CD8-positive, alpha-beta memory T cell (primary cell): ENCODE measurements around the gene DOCK10. TPM values are rescaled to one million over a fixed set of nuclear protein-coding genes. Genes with fewer than 3 reads are reported as not detected.

Experiments used
- CTCF ChIA-PET: fragments of 350-600 bp; sonication (Branson Sonifier 250); formaldehyde crosslinking; loops from one replicate; lab custom pipeline; 2021; ENCODE audit warnings: antibody characterized with exemption; lab: Charles Lee
- POLR2A ChIA-PET: fragments of 350-600 bp; sonication (Branson Sonifier 250); formaldehyde crosslinking; loops from one replicate; lab custom pipeline; 2021; ENCODE audit warnings: antibody characterized with exemption; lab: Charles Lee
- DNase-seq, 5 donors: peaks; one replicate each; pipeline versions ENCODE4 v3.0.0 to v3.0.0-alpha.2; 2020 to 2022; ENCODE audit warnings: mixed read lengths in 1 of 5
- H3K27ac ChIP-seq: one replicate; pipeline ENCODE4 v1.7.0; 2013; ENCODE audit warnings: low read depth, mild to moderate bottlenecking, low read length, moderate library complexity
- H3K27me3 ChIP-seq: 2 replicates; pipeline ENCODE4 v1.7.0; 2013; ENCODE audit warnings: low read length, mild to moderate bottlenecking; ENCODE audit not compliant: insufficient read depth, poor library complexity, severe bottlenecking
- H3K36me3 ChIP-seq: 2 replicates; pipeline ENCODE4 v1.7.0; 2013; ENCODE audit warnings: mild to moderate bottlenecking, low read length, moderate library complexity; ENCODE audit not compliant: insufficient read depth
- H3K4me1 ChIP-seq: 2 replicates; pipeline ENCODE4 v1.7.0; 2013; ENCODE audit warnings: mild to moderate bottlenecking, low read length, moderate library complexity; ENCODE audit not compliant: insufficient read depth
- H3K4me3 ChIP-seq: 2 replicates; pipeline ENCODE4 v1.7.0; 2013; ENCODE audit warnings: mild to moderate bottlenecking, low read length
- H3K9me3 ChIP-seq: 2 replicates; pipeline ENCODE4 v1.7.0; 2013; ENCODE audit warnings: mild to moderate bottlenecking, low read length
- H3K27ac Mint-ChIP-seq, 8 donors: one replicate each; pipeline ENCODE4 v1.8.0; 2020 to 2021; ENCODE audit warnings: mixed read lengths in 8 of 8, mild to moderate bottlenecking in 6 of 8, inconsistent platforms in 3 of 8, moderate library complexity in 3 of 8
- H3K27me3 Mint-ChIP-seq, 2 donors: one replicate each; pipeline ENCODE4 v1.8.0; 2020 to 2021; ENCODE audit warnings: mixed read lengths in 2 of 2, mild to moderate bottlenecking in 1 of 2, moderate library complexity in 1 of 2
- H3K36me3 Mint-ChIP-seq, 3 donors: one replicate each; pipeline ENCODE4 v1.8.0; 2020 to 2021; ENCODE audit warnings: mixed read lengths in 3 of 3, inconsistent platforms in 1 of 3, mild to moderate bottlenecking in 1 of 3
- H3K4me1 Mint-ChIP-seq, 3 donors: one replicate each; pipeline ENCODE4 v1.8.0; 2020 to 2021; ENCODE audit warnings: mixed read lengths in 3 of 3, inconsistent platforms in 1 of 3, mild to moderate bottlenecking in 1 of 3
- H3K4me3 Mint-ChIP-seq, 7 donors: one replicate each; pipeline ENCODE4 v1.8.0; 2020 to 2021; ENCODE audit warnings: mixed read lengths in 7 of 7, mild to moderate bottlenecking in 6 of 7, moderate library complexity in 4 of 7, inconsistent platforms in 2 of 7
- H3K9me3 Mint-ChIP-seq, 5 donors: one replicate each; pipeline ENCODE4 v1.8.0; 2020 to 2022; ENCODE audit warnings: mixed read lengths in 5 of 5, mild to moderate bottlenecking in 3 of 5, moderate library complexity in 2 of 5, inconsistent platforms in 1 of 5
- polyA plus RNA-seq: library from polyadenylated mRNA; unstranded; fragments of 300-500 nt; fragmentation: Illumina TruSeq; gene quantifications from one replicate; pipeline ENCODE4 v1.2.3, GENCODE V29; 2021
- total RNA-seq, 2 experiments: library from RNA; stranded (reverse); gene quantifications; one replicate each; pipeline ENCODE4 v1.2.3, GENCODE V29; 2021

The DOCK10 gene
- total and polyA plus RNA-seq, 3 experiments from 2014 or later: 52.4 to 138 (median 135) TPM

- POLR2A ChIA-PET: no interaction called here
- Mint-ChIP-seq H3K4me1 (no peaks in the 10 kb centered on the region), H3K27ac (peak overlapping the region in 3 of 8 donors; percentile 47 to 50 (median 48))
Measured at GRCh38 chr2:224802407-224802806, 239.9 kb downstream of the DOCK10 start.

GRCh38 chr2:224801360-224801759 is 240.9 kb downstream of the DOCK10 start:
- no peak overlapping the region for H3K4me3 Mint-ChIP-seq
- Histone ChIP-seq H3K27ac (no peak overlapping the region), H3K27me3 (no peaks in the 10 kb centered on the region), H3K9me3 (no peaks in the 10 kb centered on the region), H3K4me1 (no peaks in the 10 kb centered on the region), H3K36me3 (peaks cover 90% of the 10 kb centered on the region), H3K4me3 (no peak overlapping the region)
- no peaks in the 10 kb centered on the region for H3K4me1 Mint-ChIP-seq
- H3K9me3 Mint-ChIP-seq: no peaks in the 10 kb centered on the region
- no peak for DNase-seq
- CTCF ChIA-PET: no interaction called here
- POLR2A ChIA-PET: no interaction called here
- peaks cover 0 to 93% (median 36%) of the 10 kb centered on the region in 3 donors for H3K36me3 Mint-ChIP-seq
- H3K27ac Mint-ChIP-seq: peak overlapping the region in 2 of 8 donors; percentile 3 to 51
- H3K27me3 Mint-ChIP-seq: no peaks in the 10 kb centered on the region

More at GRCh38 chr2:224802407-224802806, 239.9 kb downstream of the DOCK10 start:
- Histone ChIP-seq H3K4me1 (no peaks in the 10 kb centered on the region), H3K27me3 (no peaks in the 10 kb centered on the region), H3K36me3 (peaks cover 80% of the 10 kb centered on the region), H3K9me3 (no peaks in the 10 kb centered on the region), H3K4me3 (no peak overlapping the region), H3K27ac (no peak overlapping the region)
- CTCF ChIA-PET: no interaction called here
- Mint-ChIP-seq H3K9me3 (no peaks in the 10 kb centered on the region), H3K36me3 (peaks cover 0 to 92% (median 33%) of the 10 kb centered on the region in 3 donors), H3K4me3 (no peak overlapping the region), H3K27me3 (no peaks in the 10 kb centered on the region)
- no peak for DNase-seq

GRCh38 chr2:224799691-224800090 is 242.6 kb downstream of the DOCK10 start:
- H3K9me3 Mint-ChIP-seq: no peaks in the 10 kb centered on the region
- H3K4me1 Mint-ChIP-seq: no peaks in the 10 kb centered on the region
- H3K27me3 ChIP-seq: no peaks in the 10 kb centered on the region
- no peaks in the 10 kb centered on the region for H3K9me3 ChIP-seq
- no peaks in the 10 kb centered on the region for H3K4me1 ChIP-seq
- H3K27ac Mint-ChIP-seq: no peak overlapping the region
- H3K27ac ChIP-seq: no peak overlapping the region
- ChIA-PET POLR2A (no interaction called here), CTCF (no interaction called here)
- peaks cover 90% of the 10 kb centered on the region for H3K36me3 ChIP-seq
- no peaks in the 10 kb centered on the region for H3K27me3 Mint-ChIP-seq
- peaks cover 4 to 93% (median 35%) of the 10 kb centered on the region in 3 donors for H3K36me3 Mint-ChIP-seq
- no peak for DNase-seq
- no peak overlapping the region for H3K4me3 ChIP-seq
- no peak overlapping the region for H3K4me3 Mint-ChIP-seq

GRCh38 chr2:224798180-224798579 is 244.1 kb downstream of the DOCK10 start:
- H3K36me3 Mint-ChIP-seq: peaks cover 4 to 95% (median 43%) of the 10 kb centered on the region in 3 donors
- no peaks in the 10 kb centered on the region for H3K9me3 ChIP-seq
- H3K27ac ChIP-seq: no peak overlapping the region
- no peak for DNase-seq
- H3K4me3 Mint-ChIP-seq: peak overlapping the region in 1 of 7 donors; percentile 51
- peaks cover 86% of the 10 kb centered on the region for H3K36me3 ChIP-seq
- H3K4me1 ChIP-seq: no peaks in the 10 kb centered on the region
- H3K27me3 ChIP-seq: no peaks in the 10 kb centered on the region
- H3K4me1 Mint-ChIP-seq: no peaks in the 10 kb centered on the region
- H3K9me3 Mint-ChIP-seq: no peaks in the 10 kb centered on the region
- ChIA-PET CTCF (no interaction called here), POLR2A (no interaction called here)
- no peaks in the 10 kb centered on the region for H3K27me3 Mint-ChIP-seq
- H3K4me3 ChIP-seq: no peak overlapping the region
- H3K27ac Mint-ChIP-seq: peak overlapping the region in 5 of 8 donors; percentile 5 to 78 (median 63)

GRCh38 chr2:224796695-224797305 is 245.5 kb downstream of the DOCK10 start:
- Histone ChIP-seq H3K36me3 (peaks cover 76% of the 10 kb centered on the region), H3K9me3 (no peaks in the 10 kb centered on the region), H3K27ac (no peak overlapping the region), H3K4me3 (no peak overlapping the region), H3K4me1 (no peaks in the 10 kb centered on the region), H3K27me3 (no peaks in the 10 kb centered on the region)
- Mint-ChIP-seq H3K36me3 (peaks cover 4 to 87% (median 41%) of the 10 kb centered on the region in 3 donors), H3K4me1 (no peaks in the 10 kb centered on the region), H3K27me3 (no peaks in the 10 kb centered on the region), H3K27ac (peak overlapping the region in 2 of 8 donors; percentile 32 to 38), H3K4me3 (no peak overlapping the region), H3K9me3 (no peaks in the 10 kb centered on the region)
- CTCF ChIA-PET: no interaction called here
- POLR2A ChIA-PET: no interaction called here
- no peak for DNase-seq

GRCh38 chr2:224793946-224794345 is 248.3 kb downstream of the DOCK10 start:
- Mint-ChIP-seq H3K27ac (peak overlapping the region in 3 of 8 donors; percentile 13 to 46 (median 45)), H3K9me3 (no peaks in the 10 kb centered on the region), H3K27me3 (no peaks in the 10 kb centered on the region), H3K4me1 (no peaks in the 10 kb centered on the region), H3K4me3 (no peak overlapping the region), H3K36me3 (peaks cover 8 to 84% (median 35%) of the 10 kb centered on the region in 3 donors)
- POLR2A ChIA-PET: no interaction called here
- Histone ChIP-seq H3K27ac (no peak overlapping the region), H3K4me1 (no peaks in the 10 kb centered on the region), H3K27me3 (no peaks in the 10 kb centered on the region), H3K4me3 (no peak overlapping the region), H3K36me3 (peaks cover 61% of the 10 kb centered on the region), H3K9me3 (no peaks in the 10 kb centered on the region)
- DNase-seq: no peak
- CTCF ChIA-PET: no interaction called here

- Mint-ChIP-seq H3K4me3 (no peak overlapping the region), H3K27ac (peak overlapping the region in 4 of 8 donors; percentile 18 to 68 (median 57)), H3K36me3 (peaks cover 8 to 84% (median 38%) of the 10 kb centered on the region in 3 donors), H3K9me3 (no peaks in the 10 kb centered on the region), H3K27me3 (no peaks in the 10 kb centered on the region), H3K4me1 (no peaks in the 10 kb centered on the region)
- ChIA-PET POLR2A (no interaction called here), CTCF (no interaction called here)
- Histone ChIP-seq H3K27ac (no peak overlapping the region), H3K4me3 (no peak overlapping the region), H3K9me3 (no peaks in the 10 kb centered on the region), H3K36me3 (peaks cover 50% of the 10 kb centered on the region), H3K27me3 (no peaks in the 10 kb centered on the region), H3K4me1 (no peaks in the 10 kb centered on the region)
- DNase-seq: no peak
Measured at GRCh38 chr2:224786848-224787247, 255.4 kb downstream of the DOCK10 start.

GRCh38 chr2:224781400-224781799 is 260.9 kb downstream of the DOCK10 start:
- H3K4me1 ChIP-seq: no peaks in the 10 kb centered on the region
- ChIA-PET CTCF (interaction anchor here (1.8 kb wide), 1 partner anchor 9 kb away, joined by 6 read pairs; no protein-coding TSS in a partner anchor), POLR2A (no interaction called here)
- Mint-ChIP-seq H3K36me3 (peaks cover 0 to 76% (median 28%) of the 10 kb centered on the region in 3 donors), H3K4me1 (peaks cover 3 to 7% (median 5%) of the 10 kb centered on the region in 3 donors), H3K9me3 (no peaks in the 10 kb centered on the region), H3K27ac (peak overlapping the region in 6 of 8 donors; percentile 25 to 62 (median 28)), H3K4me3 (no peak overlapping the region), H3K27me3 (no peaks in the 10 kb centered on the region)
- no peak for DNase-seq
- H3K4me3 ChIP-seq: no peak overlapping the region
- H3K9me3 ChIP-seq: no peaks in the 10 kb centered on the region
- no peak overlapping the region for H3K27ac ChIP-seq
- H3K36me3 ChIP-seq: peaks cover 23% of the 10 kb centered on the region
- no peaks in the 10 kb centered on the region for H3K27me3 ChIP-seq
